ENCODE results near the gene NRXN3. TPM values are rescaled to one million over a fixed set of nuclear protein-coding genes. Genes with fewer than 3 reads are reported as not detected.
"Not testable (repeated sequence)": the region's sequence is repeated elsewhere in the genome, so short reads cannot be mapped to it uniquely, and the experiment has no call there.

The NRXN3 gene
- total RNA-seq, 1 donor = 2.5 TPM

DNA sequence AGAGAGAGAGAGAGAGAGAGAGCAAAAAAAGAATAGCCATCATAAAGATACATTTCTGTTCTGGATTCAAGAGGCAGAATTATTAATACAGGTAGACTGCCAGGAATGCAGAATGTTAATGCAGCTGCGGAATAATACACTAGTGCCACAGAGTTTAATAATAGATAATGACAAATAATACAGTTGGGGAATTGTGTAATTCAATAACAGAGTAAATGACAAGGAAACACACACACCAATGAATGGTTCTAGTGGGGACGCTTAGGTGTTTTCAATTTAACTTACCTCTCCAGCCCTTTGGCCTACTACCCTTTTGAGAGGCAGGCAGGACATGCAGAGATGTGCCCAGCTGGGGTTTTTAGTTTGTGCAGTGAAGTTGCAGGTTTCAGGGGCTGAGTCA lies 313.9 kb downstream of the NRXN3 start:
- TF ChIP-seq, protein P1, sequence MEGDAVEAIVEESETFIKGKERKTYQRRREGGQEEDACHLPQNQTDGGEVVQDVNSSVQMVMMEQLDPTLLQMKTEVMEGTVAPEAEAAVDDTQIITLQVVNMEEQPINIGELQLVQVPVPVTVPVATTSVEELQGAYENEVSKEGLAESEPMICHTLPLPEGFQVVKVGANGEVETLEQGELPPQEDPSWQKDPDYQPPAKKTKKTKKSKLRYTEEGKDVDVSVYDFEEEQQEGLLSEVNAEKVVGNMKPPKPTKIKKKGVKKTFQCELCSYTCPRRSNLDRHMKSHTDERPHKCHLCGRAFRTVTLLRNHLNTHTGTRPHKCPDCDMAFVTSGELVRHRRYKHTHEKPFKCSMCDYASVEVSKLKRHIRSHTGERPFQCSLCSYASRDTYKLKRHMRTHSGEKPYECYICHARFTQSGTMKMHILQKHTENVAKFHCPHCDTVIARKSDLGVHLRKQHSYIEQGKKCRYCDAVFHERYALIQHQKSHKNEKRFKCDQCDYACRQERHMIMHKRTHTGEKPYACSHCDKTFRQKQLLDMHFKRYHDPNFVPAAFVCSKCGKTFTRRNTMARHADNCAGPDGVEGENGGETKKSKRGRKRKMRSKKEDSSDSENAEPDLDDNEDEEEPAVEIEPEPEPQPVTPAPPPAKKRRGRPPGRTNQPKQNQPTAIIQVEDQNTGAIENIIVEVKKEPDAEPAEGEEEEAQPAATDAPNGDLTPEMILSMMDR (IDR thresholded peaks at IDR 0.05; ENCODE audit: extremely low read depth, low read depth, low read length) = no peak
- Histone ChIP-seq H2AFZ (ENCODE audit: low read length) (no peak overlapping the region), H4K20me1 (ENCODE audit: insufficient read depth, low read length) (no peaks in the 10 kb centered on the region), H3K4me1 (ENCODE audit: insufficient read depth, low read length) (no peaks in the 10 kb centered on the region), H3K9me3 (ENCODE audit: low read depth, low read length) (no peaks in the 10 kb centered on the region), H3K27ac (ENCODE audit: low read depth, low read length) (no peak overlapping the region), H3K4me2 (ENCODE audit: insufficient read depth, low read length) (no peak overlapping the region), H3K36me3 (ENCODE audit: insufficient read depth, low read length) (no peaks in the 10 kb centered on the region), H3K27me3 (ENCODE audit: insufficient read depth, low read length) (no peaks in the 10 kb centered on the region), H3K4me3 (ENCODE audit: insufficient read depth, low read length) (no peak overlapping the region), H3K79me2 (ENCODE audit: insufficient read depth, low read length) (no peaks in the 10 kb centered on the region)
- DNase-seq (ENCODE audit: insufficient read length, low spot score, missing footprints) = no peak

DNA sequence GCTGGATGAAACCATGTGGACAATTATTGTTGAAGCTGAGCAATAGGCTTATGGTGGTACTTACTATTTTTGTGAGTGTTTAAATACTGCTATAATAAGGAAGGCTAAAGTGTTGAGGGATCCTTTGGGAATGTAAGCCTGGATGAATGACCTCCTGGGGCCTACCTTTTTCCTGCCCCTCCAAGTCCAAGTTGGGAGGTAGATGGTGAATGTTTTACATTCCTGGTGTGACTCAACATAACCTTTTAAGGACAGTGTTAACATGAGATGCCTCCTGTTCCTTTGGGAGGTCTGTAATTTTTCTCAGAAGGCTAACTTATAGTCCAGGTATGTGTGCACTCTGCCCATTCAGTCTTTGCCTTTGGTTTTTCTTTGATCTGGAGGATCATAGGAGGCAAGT lies 315.9 kb downstream of the NRXN3 start:
- Histone ChIP-seq H3K27ac (ENCODE audit: low read depth, low read length) (no peak overlapping the region), H3K4me3 (ENCODE audit: insufficient read depth, low read length) (no peak overlapping the region), H3K27me3 (ENCODE audit: insufficient read depth, low read length) (no peaks in the 10 kb centered on the region), H3K4me2 (ENCODE audit: insufficient read depth, low read length) (no peak overlapping the region), H4K20me1 (ENCODE audit: insufficient read depth, low read length) (no peaks in the 10 kb centered on the region), H3K4me1 (ENCODE audit: insufficient read depth, low read length) (no peaks in the 10 kb centered on the region), H2AFZ (ENCODE audit: low read length) (no peak overlapping the region), H3K9me3 (ENCODE audit: low read depth, low read length) (no peaks in the 10 kb centered on the region), H3K36me3 (ENCODE audit: insufficient read depth, low read length) (no peaks in the 10 kb centered on the region), H3K79me2 (ENCODE audit: insufficient read depth, low read length) (no peaks in the 10 kb centered on the region)
- no peak for DNase-seq (ENCODE audit: insufficient read length, low spot score, missing footprints)
- TF ChIP-seq, protein P1 (IDR thresholded peaks at IDR 0.05; ENCODE audit: extremely low read depth, low read depth, low read length) = no peak

DNA sequence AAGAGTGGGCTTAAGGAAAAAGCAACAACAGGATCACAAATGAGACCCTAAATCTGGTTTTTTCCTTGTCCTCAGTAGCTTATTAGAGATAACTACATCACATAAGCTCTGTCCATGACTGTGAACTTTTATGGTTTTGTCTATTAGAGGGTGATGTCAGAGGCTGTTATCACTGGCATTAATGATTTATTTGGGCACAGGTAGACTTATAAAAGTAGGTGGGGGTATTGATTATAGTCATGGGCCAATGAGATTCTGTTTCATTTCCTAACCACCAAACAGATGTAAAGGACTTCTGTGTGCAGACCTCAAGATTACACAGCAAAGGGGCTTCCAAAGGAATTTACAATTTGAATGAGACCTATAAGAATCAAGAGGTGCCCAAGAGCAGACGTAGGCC lies 316.4 kb downstream of the NRXN3 start:
- no peak overlapping the region for H3K4me2 ChIP-seq (ENCODE audit: insufficient read depth, low read length)
- peak; percentile 61 for DNase-seq (ENCODE audit: insufficient read length, low spot score, missing footprints)
- H3K4me1 ChIP-seq (ENCODE audit: insufficient read depth, low read length) = no peaks in the 10 kb centered on the region
- no peaks in the 10 kb centered on the region for H3K36me3 ChIP-seq (ENCODE audit: insufficient read depth, low read length)
- no peak overlapping the region for H2AFZ ChIP-seq (ENCODE audit: low read length)
- H3K79me2 ChIP-seq (ENCODE audit: insufficient read depth, low read length) = no peaks in the 10 kb centered on the region
- H3K27ac ChIP-seq (ENCODE audit: low read depth, low read length) = no peak overlapping the region
- H3K4me3 ChIP-seq (ENCODE audit: insufficient read depth, low read length) = no peak overlapping the region
- H3K9me3 ChIP-seq (ENCODE audit: low read depth, low read length) = no peaks in the 10 kb centered on the region
- no peaks in the 10 kb centered on the region for H3K27me3 ChIP-seq (ENCODE audit: insufficient read depth, low read length)
- TF ChIP-seq, protein P1 (IDR thresholded peaks at IDR 0.05; ENCODE audit: extremely low read depth, low read depth, low read length) = no peak
- no peaks in the 10 kb centered on the region for H4K20me1 ChIP-seq (ENCODE audit: insufficient read depth, low read length)

DNA sequence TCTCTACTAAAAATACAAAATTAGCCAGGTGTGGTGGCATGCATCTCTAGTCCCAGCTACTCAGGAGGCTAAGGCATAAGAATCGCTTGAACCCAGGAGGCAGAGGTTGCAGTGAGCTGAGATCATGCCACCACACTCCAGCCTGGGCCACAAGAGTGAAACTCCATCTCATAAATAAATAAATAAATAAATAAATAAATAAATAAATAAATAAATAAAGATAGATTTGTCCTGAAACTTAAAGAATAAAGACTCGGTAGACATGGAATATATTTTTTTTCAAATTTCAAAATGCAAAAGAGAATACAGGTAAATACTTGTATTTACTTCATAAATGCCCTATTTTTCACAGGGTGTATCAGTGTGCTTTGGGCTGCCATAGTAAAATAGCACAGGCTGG lies 317.4 kb downstream of the NRXN3 start:
- not testable (repeated sequence) for H4K20me1 ChIP-seq (ENCODE audit: insufficient read depth, low read length); H2AFZ ChIP-seq (ENCODE audit: low read length); DNase-seq (ENCODE audit: insufficient read length, low spot score, missing footprints); H3K27me3 ChIP-seq (ENCODE audit: insufficient read depth, low read length); H3K4me3 ChIP-seq (ENCODE audit: insufficient read depth, low read length); H3K36me3 ChIP-seq (ENCODE audit: insufficient read depth, low read length); H3K4me1 ChIP-seq (ENCODE audit: insufficient read depth, low read length); H3K4me2 ChIP-seq (ENCODE audit: insufficient read depth, low read length); H3K79me2 ChIP-seq (ENCODE audit: insufficient read depth, low read length); H3K27ac ChIP-seq (ENCODE audit: low read depth, low read length); H3K9me3 ChIP-seq (ENCODE audit: low read depth, low read length)

Data from osteoblast (primary cell).